ENCODE measurements around the gene NHLRC4. TPM values are rescaled to one million over a fixed set of nuclear protein-coding genes. Genes with fewer than 3 reads are reported as not detected.

NHLRC4 gene
- total and polyA plus RNA-seq, 7 donors = 0.06 to 0.39 (median 0.27) TPM; not detected in 1

DNA sequence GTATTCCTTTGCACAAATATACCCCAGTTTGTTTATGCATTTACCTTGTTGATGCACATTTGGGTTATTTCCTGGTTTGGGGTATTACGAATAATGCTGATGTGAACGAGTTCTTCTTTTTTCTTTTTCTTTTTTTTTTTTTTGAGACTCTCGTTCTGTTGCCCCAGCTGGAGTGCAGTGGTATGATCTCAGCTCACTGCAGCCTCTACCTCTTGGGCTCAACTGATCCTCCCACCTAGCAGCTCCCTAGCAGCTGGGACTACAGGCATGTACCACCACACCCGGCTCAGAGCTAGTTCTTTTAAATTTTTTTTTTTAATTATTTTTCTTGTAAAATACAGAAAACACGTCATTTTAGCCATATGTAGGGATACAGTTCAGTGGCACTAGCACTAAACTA is 37.1 kb downstream of the NHLRC4 start:
- intact Hi-C loops (cut with DNase I) = loop anchor here in 1 of 2 donors (2.0 kb wide), 1 partner anchor 23 kb away; no protein-coding TSS in a partner anchor
- Histone ChIP-seq H3K27ac (no peak overlapping the region), H3K27me3 (ENCODE audit: insufficient read depth in 3 of 3, low read length in 2 of 3) (no peaks in the 10 kb centered on the region), H3K4me3 (no peak overlapping the region), H3K9me3 (no peaks in the 10 kb centered on the region), H3K4me1 (peaks cover 16% of the 10 kb centered on the region), H3K36me3 (ENCODE audit: insufficient read depth in 1 of 2, low read depth in 1 of 2) (peaks cover 0 to 13% of the 10 kb centered on the region in 2 donors)
- TF ChIP-seq, protein P1, sequence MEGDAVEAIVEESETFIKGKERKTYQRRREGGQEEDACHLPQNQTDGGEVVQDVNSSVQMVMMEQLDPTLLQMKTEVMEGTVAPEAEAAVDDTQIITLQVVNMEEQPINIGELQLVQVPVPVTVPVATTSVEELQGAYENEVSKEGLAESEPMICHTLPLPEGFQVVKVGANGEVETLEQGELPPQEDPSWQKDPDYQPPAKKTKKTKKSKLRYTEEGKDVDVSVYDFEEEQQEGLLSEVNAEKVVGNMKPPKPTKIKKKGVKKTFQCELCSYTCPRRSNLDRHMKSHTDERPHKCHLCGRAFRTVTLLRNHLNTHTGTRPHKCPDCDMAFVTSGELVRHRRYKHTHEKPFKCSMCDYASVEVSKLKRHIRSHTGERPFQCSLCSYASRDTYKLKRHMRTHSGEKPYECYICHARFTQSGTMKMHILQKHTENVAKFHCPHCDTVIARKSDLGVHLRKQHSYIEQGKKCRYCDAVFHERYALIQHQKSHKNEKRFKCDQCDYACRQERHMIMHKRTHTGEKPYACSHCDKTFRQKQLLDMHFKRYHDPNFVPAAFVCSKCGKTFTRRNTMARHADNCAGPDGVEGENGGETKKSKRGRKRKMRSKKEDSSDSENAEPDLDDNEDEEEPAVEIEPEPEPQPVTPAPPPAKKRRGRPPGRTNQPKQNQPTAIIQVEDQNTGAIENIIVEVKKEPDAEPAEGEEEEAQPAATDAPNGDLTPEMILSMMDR (IDR thresholded peaks at IDR 0.05) = no peak
- 81 to 90% (median 86%) methylated on average over 5 of the region's 5 CpGs for WGBS, 3 donors
- DNase-seq = no peak
- ATAC-seq = no peak

DNA sequence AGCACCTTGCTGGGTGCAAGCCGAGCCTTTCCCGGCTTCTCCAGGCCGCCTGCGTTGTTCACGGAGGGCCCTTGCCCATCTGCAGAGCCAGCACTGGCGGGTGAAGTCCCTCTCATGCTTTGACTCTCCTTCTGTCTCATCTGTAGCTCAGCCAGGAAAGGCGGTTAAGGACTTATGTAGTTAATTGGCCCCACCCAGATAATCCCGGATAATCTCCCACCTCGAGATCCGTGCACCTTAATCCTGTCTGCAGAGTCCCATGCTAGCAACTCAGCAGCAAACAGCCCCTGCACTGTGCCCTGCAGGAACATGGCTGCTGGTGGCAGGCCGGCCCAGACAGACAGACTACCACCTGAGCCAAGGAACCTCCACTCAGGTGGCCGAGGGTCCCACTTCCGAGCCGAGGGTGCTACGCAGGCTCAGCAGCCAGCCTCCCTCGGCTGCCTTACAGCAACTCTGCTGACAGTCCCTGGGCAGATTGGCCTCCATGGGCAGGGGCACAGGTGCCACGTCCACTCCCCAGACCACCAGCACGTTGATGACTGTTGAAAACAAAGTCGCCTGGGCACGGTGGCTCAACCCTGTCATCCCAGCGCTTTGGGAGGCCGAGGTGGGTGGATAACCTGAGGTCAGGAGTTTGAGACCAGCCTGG is 40.0 kb downstream of the NHLRC4 start:
- DNase-seq = no peak
- WGBS, 3 donors = 92 to 96% (median 96%) methylated on average over 22 of the region's 22 CpGs

DNA sequence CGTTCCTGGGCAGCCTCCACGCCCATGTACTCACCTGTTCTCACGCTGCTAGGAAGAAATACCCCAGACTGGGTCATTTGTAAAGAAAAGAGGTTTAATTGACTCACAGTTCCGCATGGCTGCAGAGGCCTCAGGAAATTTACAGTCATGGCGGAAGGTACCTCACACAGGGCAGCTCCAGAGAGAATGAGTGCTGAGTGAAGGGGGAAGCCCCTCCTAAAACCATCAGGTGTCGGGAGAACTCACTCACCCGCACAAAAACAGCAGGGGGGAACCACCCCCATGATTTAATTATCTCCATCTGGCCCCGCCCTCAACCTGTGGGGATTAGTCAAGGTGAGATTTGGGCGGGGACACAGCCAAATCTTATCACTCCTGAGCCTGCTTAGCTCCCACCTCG is 41.2 kb downstream of the NHLRC4 start:
- DNase-seq = no peak
- TF ChIP-seq, protein P1 (IDR thresholded peaks at IDR 0.05) = no peak
- intact Hi-C loops (cut with DNase I) = no loop called here
- H3K36me3 ChIP-seq (ENCODE audit: insufficient read depth in 1 of 2, low read depth in 1 of 2) = no peaks in the 10 kb centered on the region
- WGBS, 3 donors = 84 to 91% (median 87%) methylated on average over 10 of the region's 10 CpGs
- no peaks in the 10 kb centered on the region for H3K9me3 ChIP-seq
- no peak overlapping the region for H3K27ac ChIP-seq
- H3K4me3 ChIP-seq = no peak overlapping the region
- no peak for ATAC-seq
- peaks cover 23% of the 10 kb centered on the region for H3K4me1 ChIP-seq
- H3K27me3 ChIP-seq (ENCODE audit: insufficient read depth in 3 of 3, low read length in 2 of 3) = no peaks in the 10 kb centered on the region

More for the DNA sequence above, 40.0 kb downstream of the NHLRC4 start:
- Histone ChIP-seq H3K4me3 (no peak overlapping the region), H3K9me3 (no peaks in the 10 kb centered on the region), H3K27ac (no peak overlapping the region), H3K27me3 (ENCODE audit: insufficient read depth in 3 of 3, low read length in 2 of 3) (no peaks in the 10 kb centered on the region), H3K4me1 (peaks cover 31% of the 10 kb centered on the region), H3K36me3 (ENCODE audit: insufficient read depth in 1 of 2, low read depth in 1 of 2) (no peaks in the 10 kb centered on the region)
- no peak for ATAC-seq
- TF ChIP-seq, protein P1 (IDR thresholded peaks at IDR 0.05) = no peak
- intact Hi-C loops (cut with DNase I) = no loop called here

DNA sequence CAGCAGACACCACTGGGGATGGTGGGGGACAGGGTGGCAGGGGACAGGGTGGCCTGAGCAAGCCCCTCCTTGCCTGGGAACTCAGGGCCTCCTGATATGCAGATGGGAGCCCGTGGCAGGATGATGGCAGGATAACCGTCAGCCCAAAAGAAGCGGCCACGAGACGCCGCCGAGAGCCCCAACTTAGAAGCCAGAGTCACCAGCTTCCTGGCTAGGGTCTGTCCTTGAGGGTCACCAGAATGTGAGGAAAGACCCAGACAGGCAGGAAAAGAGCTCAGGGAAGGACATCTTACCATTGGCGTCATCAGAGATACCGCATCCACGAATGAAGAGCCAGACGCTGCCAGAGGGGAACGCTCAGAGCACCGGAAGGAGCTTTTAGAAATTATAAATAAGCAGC is 42.5 kb downstream of the NHLRC4 start:
- ATAC-seq = no peak
- TF ChIP-seq, protein P1 (IDR thresholded peaks at IDR 0.05) = no peak
- no peaks in the 10 kb centered on the region for H3K27me3 ChIP-seq (ENCODE audit: insufficient read depth in 3 of 3, low read length in 2 of 3)
- H3K27ac ChIP-seq = no peak overlapping the region
- H3K4me1 ChIP-seq = peaks cover 23% of the 10 kb centered on the region
- no peaks in the 10 kb centered on the region for H3K9me3 ChIP-seq
- WGBS, 3 donors = 87 to 95% (median 90%) methylated on average over 13 of the region's 13 CpGs
- no peaks in the 10 kb centered on the region for H3K36me3 ChIP-seq (ENCODE audit: insufficient read depth in 1 of 2, low read depth in 1 of 2)
- no peak for DNase-seq
- intact Hi-C loops (cut with DNase I) = no loop called here
- H3K4me3 ChIP-seq = no peak overlapping the region

Data from psoas muscle (tissue), 8 donors.